ENCODE results near the gene CDK19.
A peak's percentile ranks its signal among the peaks of the same experiment; 100 is the strongest.

The CDK19 gene

DNA sequence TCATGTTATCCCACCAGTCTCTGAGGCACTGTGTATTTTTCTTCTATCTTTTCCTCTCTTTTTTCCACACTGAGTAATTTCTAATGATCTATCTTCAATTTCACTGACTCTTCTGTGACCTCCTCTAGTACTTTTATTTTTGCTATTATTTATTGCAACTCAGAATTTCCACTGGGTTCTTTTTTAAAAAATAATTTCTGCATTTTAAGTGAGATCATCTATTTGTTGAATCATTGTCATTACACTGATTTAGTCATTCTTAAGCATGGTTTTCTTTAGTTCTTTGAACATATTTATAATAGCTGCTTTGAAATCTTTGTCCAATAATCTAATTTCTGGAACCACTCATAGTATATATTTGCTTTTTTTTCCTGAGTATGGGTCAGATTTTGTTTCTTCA lies 242.1 kb downstream of the CDK19 start:
- no peak for DNase-seq
- intact Hi-C loops (cut with DNase I) = no loop called here

- intact Hi-C loops (cut with DNase I) = no loop called here
- peak in 2 of 42 donors; percentile 17 to 33 for DNase-seq
Measured at GRCh38 chr6:110567957-110568696, 247.1 kb downstream of the CDK19 start.

- intact Hi-C loops (cut with DNase I) = no loop called here
- peak in 1 of 42 donors; percentile 24 for DNase-seq
Measured at GRCh38 chr6:110566346-110567125, 248.7 kb downstream of the CDK19 start.

DNA sequence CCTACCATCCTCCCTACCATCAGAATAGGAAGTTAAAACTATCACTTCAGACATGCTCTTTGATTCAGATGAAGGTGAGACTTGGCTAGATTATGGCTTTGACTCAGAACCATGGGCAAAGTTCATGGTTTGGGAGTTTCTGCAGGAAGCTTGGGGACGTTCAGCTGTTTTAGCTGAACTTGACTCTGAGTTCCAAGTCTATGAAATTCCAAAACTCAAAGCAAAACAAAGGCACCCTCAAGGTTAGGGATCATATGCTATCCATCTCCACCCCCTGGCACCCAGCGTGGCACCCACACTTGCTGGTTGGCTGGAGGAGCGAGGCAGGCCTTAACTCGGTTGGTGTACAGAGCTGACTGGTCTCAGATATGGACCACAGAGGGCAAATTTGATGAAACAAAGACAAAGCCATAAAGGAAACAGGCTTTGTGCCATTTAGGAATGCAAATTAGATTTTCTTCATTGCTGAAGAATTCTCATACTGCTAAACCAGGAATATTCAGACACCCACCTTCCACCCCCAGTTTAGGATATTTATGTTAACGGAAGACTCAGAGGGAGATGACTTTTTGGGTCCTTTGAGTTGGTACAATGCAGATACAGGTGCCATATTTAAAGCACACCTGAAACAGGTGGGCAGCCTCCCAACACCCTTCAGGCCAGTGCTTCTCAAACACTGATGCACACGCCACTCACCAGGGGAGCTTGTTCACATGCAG lies 250.4 kb downstream of the CDK19 start:
- intact Hi-C loops (cut with DNase I) = no loop called here
- peak in 4 of 42 donors; percentile 40 to 57 (median 48) for DNase-seq

DNA sequence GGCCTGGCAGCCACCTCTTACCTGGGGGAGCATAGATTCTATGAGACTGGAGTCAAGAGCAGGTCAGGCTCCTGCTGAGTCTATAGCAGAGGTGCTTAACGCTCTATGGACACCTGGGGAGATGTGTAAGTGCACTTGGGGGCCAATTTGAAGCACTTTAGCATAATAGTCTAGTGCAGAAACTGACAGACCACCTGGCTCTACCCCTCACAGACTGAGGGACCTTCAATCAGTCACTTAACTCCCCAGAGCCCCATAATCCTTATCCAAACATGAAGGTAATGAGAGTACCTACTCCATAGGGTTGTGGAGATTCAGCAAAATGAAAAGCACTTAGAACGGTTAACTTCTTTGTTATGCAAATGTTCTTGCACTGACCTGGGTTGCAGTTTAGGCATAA lies 251.6 kb downstream of the CDK19 start:
- DNase-seq = no peak
- intact Hi-C loops (cut with DNase I) = no loop called here

DNA sequence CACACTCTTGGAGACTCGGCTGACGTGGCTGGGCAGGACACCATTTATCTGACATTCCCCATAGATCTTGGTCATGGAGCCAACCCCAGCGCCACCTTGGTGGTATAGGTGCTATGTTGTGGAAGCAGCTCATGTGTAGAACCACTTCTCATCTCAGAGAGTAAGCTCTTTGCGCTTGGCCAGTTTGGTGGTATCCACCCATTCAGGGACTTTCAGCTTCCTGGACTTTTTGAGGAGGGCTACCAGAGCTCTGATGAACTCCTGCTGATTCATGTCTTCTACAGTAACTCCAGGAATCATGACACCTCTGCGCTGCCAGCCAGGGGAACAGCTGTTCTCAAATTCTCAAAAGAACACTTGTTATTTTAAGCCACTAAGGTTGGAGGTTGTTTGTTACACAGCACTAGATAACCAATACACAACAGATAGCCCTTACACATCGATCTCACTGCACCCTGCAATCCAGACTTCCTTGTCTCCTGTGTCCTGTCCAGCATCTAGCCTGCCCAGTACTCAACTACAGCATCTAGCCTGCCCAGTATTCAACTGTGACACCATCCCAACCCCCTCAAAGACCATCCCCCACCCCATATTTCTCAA lies 252.9 kb downstream of the CDK19 start:
- DNase-seq = no peak
- intact Hi-C loops (cut with DNase I) = no loop called here

DNA sequence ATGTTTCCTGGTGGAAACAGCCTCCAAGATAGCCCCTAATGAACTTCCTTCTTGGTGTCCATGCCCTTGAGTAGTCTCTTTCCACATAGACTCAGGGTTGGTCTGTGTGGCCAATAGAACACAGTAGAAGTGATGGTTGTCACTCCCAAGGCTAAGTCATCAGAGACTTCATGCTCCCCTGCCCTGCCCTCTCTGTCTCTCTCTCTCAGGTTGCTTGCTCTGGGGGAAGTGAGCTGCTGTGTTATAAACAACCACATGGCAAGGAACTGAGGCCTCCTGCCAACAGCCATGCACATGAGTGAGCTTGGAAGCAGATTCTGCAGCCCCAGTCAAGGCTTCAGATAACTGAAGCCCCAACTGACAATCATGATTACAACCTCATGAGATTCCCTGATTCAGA lies 253.6 kb downstream of the CDK19 start:
- intact Hi-C loops (cut with DNase I) = no loop called here
- DNase-seq = no peak

- intact Hi-C loops (cut with DNase I) = no loop called here
Measured at GRCh38 chr6:110561008-110561396, 254.3 kb downstream of the CDK19 start.

GRCh38 chr6:110560239-110561007 lies 254.8 kb downstream of the CDK19 start:
- DNase-seq = no peak

More at GRCh38 chr6:110561008-110561396, 254.3 kb downstream of the CDK19 start:
- DNase-seq = no peak

More at GRCh38 chr6:110560239-110561007, 254.8 kb downstream of the CDK19 start:
- intact Hi-C loops (cut with DNase I) = no loop called here

Data from head of caudate nucleus (tissue), 42 donors.